Raji (cell line): ENCODE data around the gene SETD1A.

Source experiments
- POLR2A ChIP-seq: IDR thresholded peaks from 2 replicates; pipeline ENCODE4 v1.6.1; 2011; ENCODE audit warnings: low read depth, low read length, control low read depth; ENCODE audit not compliant: insufficient read depth

SETD1A gene

GRCh38 chr16:30992931-30993816 is 35.6 kb downstream of the SETD1A start:
- TF ChIP-seq POLR2A, result no peak

GRCh38 chr16:30995927-30996323 is 38.4 kb downstream of the SETD1A start:
- no peak for TF ChIP-seq POLR2A

- TF ChIP-seq POLR2A, result no peak
These were observed 38.9 kb downstream of the SETD1A start for GRCh38 chr16:30996324-30996984.

- TF ChIP-seq POLR2A, result peak; percentile 62
These were observed 39.6 kb downstream of the SETD1A start for GRCh38 chr16:30996985-30997724.

- TF ChIP-seq POLR2A, result no peak
These were observed 40.5 kb downstream of the SETD1A start for GRCh38 chr16:30997725-30998711.

GRCh38 chr16:30998852-30999761 is 41.6 kb downstream of the SETD1A start:
- no peak for TF ChIP-seq POLR2A

- TF ChIP-seq POLR2A, result no peak
These were observed 43.3 kb downstream of the SETD1A start for GRCh38 chr16:31000671-31001382.

- no peak for TF ChIP-seq POLR2A
These were observed 44.1 kb downstream of the SETD1A start for GRCh38 chr16:31001507-31002249.

- TF ChIP-seq POLR2A, result no peak
These were observed 44.7 kb downstream of the SETD1A start for GRCh38 chr16:31002250-31002700.

- no peak for TF ChIP-seq POLR2A
These were observed 45.3 kb downstream of the SETD1A start for GRCh38 chr16:31002862-31003341.

- no peak for TF ChIP-seq POLR2A
These were observed 46.2 kb downstream of the SETD1A start for GRCh38 chr16:31003744-31004143.

GRCh38 chr16:31004658-31005057 is 47.1 kb downstream of the SETD1A start:
- TF ChIP-seq POLR2A, result no peak
